ENCODE measurements around the gene CCDC92. TPM values are rescaled to one million over a fixed set of nuclear protein-coding genes. Genes with fewer than 3 reads are reported as not detected.

CCDC92 gene
- total RNA-seq, 1 donor from 2014 or later = 5.5 TPM

- no peak for DNase-seq
Measured at GRCh38 chr12:124002021-124002644, 29.5 kb upstream of the CCDC92 start.

- no peak for DNase-seq
Measured at GRCh38 chr12:124001343-124001742, 28.7 kb upstream of the CCDC92 start.

- DNase-seq = no peak
Measured at GRCh38 chr12:124000111-124000510, 27.5 kb upstream of the CCDC92 start.

- DNase-seq = no peak
Measured at GRCh38 chr12:123998991-123999359, 26.3 kb upstream of the CCDC92 start.

- no peak for DNase-seq
Measured at GRCh38 chr12:123998344-123998990, 25.8 kb upstream of the CCDC92 start.

GRCh38 chr12:123997908-123998307 lies 25.3 kb upstream of the CCDC92 start:
- no peak for DNase-seq

GRCh38 chr12:123997033-123997822 lies 24.6 kb upstream of the CCDC92 start:
- no peak for DNase-seq

GRCh38 chr12:123996581-123996980 lies 23.9 kb upstream of the CCDC92 start:
- DNase-seq = peak; percentile 28

- DNase-seq = no peak
Measured at GRCh38 chr12:123995023-123995748, 22.6 kb upstream of the CCDC92 start.

- DNase-seq = no peak
Measured at GRCh38 chr12:123992118-123992825, 19.6 kb upstream of the CCDC92 start.

GRCh38 chr12:123991372-123991951 lies 18.8 kb upstream of the CCDC92 start:
- no peak for DNase-seq

- no peak for DNase-seq
Measured at GRCh38 chr12:123990511-123990910, 17.9 kb upstream of the CCDC92 start.

- DNase-seq = no peak
Measured at GRCh38 chr12:123989753-123990152, 17.1 kb upstream of the CCDC92 start.

- no peak for DNase-seq
Measured at GRCh38 chr12:123989168-123989567, 16.5 kb upstream of the CCDC92 start.

GRCh38 chr12:123987022-123987421 lies 14.4 kb upstream of the CCDC92 start:
- DNase-seq = no peak

- DNase-seq = peak; percentile 35
Measured at GRCh38 chr12:123986374-123986965, 13.8 kb upstream of the CCDC92 start.

- no peak for DNase-seq
Measured at GRCh38 chr12:123984903-123985302, 12.3 kb upstream of the CCDC92 start.

GRCh38 chr12:123983822-123984485 lies 11.3 kb upstream of the CCDC92 start:
- DNase-seq = peak; percentile 78

- no peak for DNase-seq
Measured at GRCh38 chr12:123982269-123982668, 9.6 kb upstream of the CCDC92 start.

GRCh38 chr12:123979566-123979965 lies 6.9 kb upstream of the CCDC92 start:
- DNase-seq = no peak
